ENCODE data around the gene HMGN4.

Gene HMGN4

GRCh38 chr6:26537846-26538571, at the start of gene HMGN4:
HMGN4 (plus strand) TSS chr6:26538366; CDS start chr6:26545207, 6,841 bp downstream.
- Histone ChIP-seq H3K9ac (ENCODE audit: low read length) (peak within 1 kb of the TSS; percentile 90), H3K4me3 (ENCODE audit: low read length) (peak within 1 kb of the TSS; percentile 82), H3K36me3 (ENCODE audit: control insufficient read depth, insufficient read depth, low read length) (no peaks in the 10 kb centered on the region), H3K4me1 (ENCODE audit: control insufficient read depth, insufficient read depth, low read length) (peaks cover 16% of the 10 kb centered on the region), H3K27ac (ENCODE audit: low read depth, low read length) (peak within 1 kb of the TSS; percentile 97), H3K27me3 (ENCODE audit: control insufficient read depth, insufficient read depth, low read length) (no peaks in the 10 kb centered on the region)

DNA sequence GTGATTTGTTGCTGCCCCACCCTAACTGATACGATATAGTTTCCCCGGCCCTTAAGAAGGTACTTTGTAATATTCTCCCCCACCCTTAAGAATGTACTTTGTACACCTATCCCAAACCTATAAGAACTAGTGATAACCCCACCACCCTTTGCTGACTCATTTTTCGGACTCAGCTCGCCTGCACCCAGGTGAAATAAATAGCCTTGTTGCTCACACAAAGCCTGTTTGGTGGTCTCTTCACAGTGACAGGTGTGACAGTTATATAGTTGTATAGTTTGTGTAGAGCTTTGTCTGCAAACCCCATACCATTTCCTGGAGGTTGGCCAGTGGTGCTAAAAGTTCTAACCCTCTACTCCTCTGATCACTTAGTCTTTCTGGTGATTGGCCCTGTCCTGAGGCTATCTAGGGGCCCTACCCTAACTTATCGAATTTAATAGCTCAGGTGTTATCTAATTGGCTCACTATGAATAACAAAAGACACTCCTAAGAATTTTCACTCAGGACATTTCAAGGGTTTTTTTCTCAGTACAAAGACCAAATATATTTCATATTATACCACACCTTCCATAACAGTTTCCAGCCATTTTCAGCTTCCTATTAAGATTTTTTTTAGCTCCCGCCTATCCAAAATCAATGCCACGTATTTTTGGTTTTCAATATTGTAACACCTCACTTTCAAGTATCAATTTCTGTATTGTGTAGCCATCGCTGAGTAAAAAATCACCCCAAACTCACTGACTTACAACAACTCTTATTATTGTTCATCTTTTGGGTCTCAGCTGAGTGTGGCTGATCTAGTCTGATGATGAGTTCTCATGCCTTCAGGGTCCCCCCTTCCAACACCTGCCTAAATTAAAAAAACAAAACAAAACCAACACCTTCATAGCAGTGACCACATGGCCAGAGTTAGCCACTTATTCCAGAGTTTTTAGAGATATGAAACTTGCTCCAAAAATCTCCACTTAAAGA, 47.9 kb upstream of the HMGN4 start:
- no peak overlapping the region for H3K27ac ChIP-seq (ENCODE audit: low read depth, low read length)
- no peaks in the 10 kb centered on the region for H3K36me3 ChIP-seq (ENCODE audit: control insufficient read depth, insufficient read depth, low read length)
- H3K27me3 ChIP-seq (ENCODE audit: control insufficient read depth, insufficient read depth, low read length), result no peaks in the 10 kb centered on the region
- no peak overlapping the region for H3K9ac ChIP-seq (ENCODE audit: low read length)
- no peaks in the 10 kb centered on the region for H3K4me1 ChIP-seq (ENCODE audit: control insufficient read depth, insufficient read depth, low read length)
- H3K4me3 ChIP-seq (ENCODE audit: low read length), result no peak overlapping the region

DNA sequence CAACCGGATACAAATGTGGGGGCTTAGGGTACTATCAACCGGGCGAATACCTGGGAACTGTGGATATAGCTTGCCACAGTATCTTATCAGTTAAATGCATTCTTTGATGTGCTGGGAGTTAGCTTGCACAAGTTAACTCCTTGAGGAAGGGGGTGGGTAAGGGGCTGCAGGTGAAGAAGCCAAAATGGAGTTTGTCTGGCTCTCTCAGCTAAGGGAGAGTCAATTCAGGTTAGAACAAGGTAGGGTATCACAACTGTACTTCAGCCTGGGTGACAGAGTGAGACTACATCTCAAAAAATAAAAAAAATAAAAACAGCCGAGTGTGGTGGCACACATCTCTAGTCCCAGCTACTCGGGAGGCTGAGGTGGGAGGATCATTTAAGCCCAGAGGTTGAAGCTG, 46.6 kb upstream of the HMGN4 start:
- Histone ChIP-seq H3K27me3 (ENCODE audit: control insufficient read depth, insufficient read depth, low read length) (no peaks in the 10 kb centered on the region), H3K27ac (ENCODE audit: low read depth, low read length) (no peak overlapping the region), H3K4me3 (ENCODE audit: low read length) (no peak overlapping the region), H3K36me3 (ENCODE audit: control insufficient read depth, insufficient read depth, low read length) (no peaks in the 10 kb centered on the region), H3K4me1 (ENCODE audit: control insufficient read depth, insufficient read depth, low read length) (no peaks in the 10 kb centered on the region), H3K9ac (ENCODE audit: low read length) (no peak overlapping the region)

DNA sequence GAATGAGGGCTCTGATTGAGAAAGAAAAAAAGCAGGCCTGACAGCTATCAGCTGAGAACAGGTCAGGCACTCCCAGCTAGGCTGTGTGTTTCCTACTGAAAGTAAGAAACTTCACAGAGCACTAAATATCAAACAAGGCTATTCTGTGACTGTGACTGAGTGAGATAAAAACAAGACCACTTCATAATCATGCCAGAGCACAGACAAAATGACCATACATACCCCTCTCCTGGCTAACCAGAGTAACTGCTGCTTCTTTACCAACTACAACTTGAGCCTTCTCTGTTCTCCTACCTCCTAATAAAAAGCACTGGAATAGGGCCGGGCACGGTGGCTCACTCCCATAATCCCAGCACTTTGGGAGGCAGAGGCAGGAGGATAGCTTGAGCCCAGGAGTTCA, 44.9 kb upstream of the HMGN4 start:
- Histone ChIP-seq H3K9ac (ENCODE audit: low read length) (no peak overlapping the region), H3K4me3 (ENCODE audit: low read length) (no peak overlapping the region), H3K27ac (ENCODE audit: low read depth, low read length) (no peak overlapping the region), H3K27me3 (ENCODE audit: control insufficient read depth, insufficient read depth, low read length) (no peaks in the 10 kb centered on the region), H3K4me1 (ENCODE audit: control insufficient read depth, insufficient read depth, low read length) (no peaks in the 10 kb centered on the region), H3K36me3 (ENCODE audit: control insufficient read depth, insufficient read depth, low read length) (no peaks in the 10 kb centered on the region)

- no peak overlapping the region for H3K27ac ChIP-seq (ENCODE audit: low read depth, low read length)
- H3K27me3 ChIP-seq (ENCODE audit: control insufficient read depth, insufficient read depth, low read length), result no peaks in the 10 kb centered on the region
- no peak overlapping the region for H3K4me3 ChIP-seq (ENCODE audit: low read length)
- H3K36me3 ChIP-seq (ENCODE audit: control insufficient read depth, insufficient read depth, low read length), result no peaks in the 10 kb centered on the region
- no peaks in the 10 kb centered on the region for H3K4me1 ChIP-seq (ENCODE audit: control insufficient read depth, insufficient read depth, low read length)
- H3K9ac ChIP-seq (ENCODE audit: low read length), result no peak overlapping the region
Measured at GRCh38 chr6:26494117-26494516, 44.0 kb upstream of the HMGN4 start.

- no peak overlapping the region for H3K27ac ChIP-seq (ENCODE audit: low read depth, low read length)
- no peak overlapping the region for H3K4me3 ChIP-seq (ENCODE audit: low read length)
- no peak overlapping the region for H3K9ac ChIP-seq (ENCODE audit: low read length)
- no peaks in the 10 kb centered on the region for H3K36me3 ChIP-seq (ENCODE audit: control insufficient read depth, insufficient read depth, low read length)
- no peaks in the 10 kb centered on the region for H3K27me3 ChIP-seq (ENCODE audit: control insufficient read depth, insufficient read depth, low read length)
- no peaks in the 10 kb centered on the region for H3K4me1 ChIP-seq (ENCODE audit: control insufficient read depth, insufficient read depth, low read length)
Measured at GRCh38 chr6:26495281-26495680, 42.9 kb upstream of the HMGN4 start.

DNA sequence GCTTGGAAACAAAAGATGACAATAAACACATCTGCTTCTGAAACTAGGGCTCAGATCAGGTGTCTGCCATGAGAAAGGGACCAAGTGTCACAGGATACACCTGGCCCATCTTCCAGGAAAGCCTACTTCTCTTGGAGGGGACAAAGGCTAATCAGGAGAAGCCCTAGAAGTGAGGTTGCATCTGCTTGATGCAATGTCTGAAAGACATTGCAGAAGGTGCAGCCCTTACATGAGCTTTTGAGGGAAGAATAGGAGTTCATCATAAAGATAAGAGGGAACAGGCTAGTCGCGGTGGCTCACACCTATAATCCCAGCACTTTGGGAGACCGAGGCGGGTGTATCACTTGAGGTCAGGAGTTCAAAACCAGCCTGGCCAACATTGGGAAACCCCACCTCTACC, 40.6 kb upstream of the HMGN4 start:
- no peaks in the 10 kb centered on the region for H3K36me3 ChIP-seq (ENCODE audit: control insufficient read depth, insufficient read depth, low read length)
- H3K4me3 ChIP-seq (ENCODE audit: low read length), result no peak overlapping the region
- H3K27me3 ChIP-seq (ENCODE audit: control insufficient read depth, insufficient read depth, low read length), result peaks cover 10% of the 10 kb centered on the region
- no peaks in the 10 kb centered on the region for H3K4me1 ChIP-seq (ENCODE audit: control insufficient read depth, insufficient read depth, low read length)
- no peak overlapping the region for H3K27ac ChIP-seq (ENCODE audit: low read depth, low read length)
- H3K9ac ChIP-seq (ENCODE audit: low read length), result no peak overlapping the region

- Histone ChIP-seq H3K4me1 (ENCODE audit: control insufficient read depth, insufficient read depth, low read length) (no peaks in the 10 kb centered on the region), H3K27ac (ENCODE audit: low read depth, low read length) (no peak within 1 kb of the TSS), H3K9ac (ENCODE audit: low read length) (no peak within 1 kb of the TSS), H3K4me3 (ENCODE audit: low read length) (no peak within 1 kb of the TSS), H3K36me3 (ENCODE audit: control insufficient read depth, insufficient read depth, low read length) (no peaks in the 10 kb centered on the region), H3K27me3 (ENCODE audit: control insufficient read depth, insufficient read depth, low read length) (peaks cover 13% of the 10 kb centered on the region)
Measured at GRCh38 chr6:26500102-26500501, 38.1 kb upstream of the HMGN4 start, which contains the start of gene BTN1A1. BTN1A1 (plus strand) TSS chr6:26500303; CDS start chr6:26501287, 984 bp downstream.

- H3K4me1 ChIP-seq (ENCODE audit: control insufficient read depth, insufficient read depth, low read length), result no peaks in the 10 kb centered on the region
- peaks cover 13% of the 10 kb centered on the region for H3K27me3 ChIP-seq (ENCODE audit: control insufficient read depth, insufficient read depth, low read length)
- H3K27ac ChIP-seq (ENCODE audit: low read depth, low read length), result no peak overlapping the region
- H3K36me3 ChIP-seq (ENCODE audit: control insufficient read depth, insufficient read depth, low read length), result no peaks in the 10 kb centered on the region
- peak overlapping the region; percentile 63 for H3K4me3 ChIP-seq (ENCODE audit: low read length)
- H3K9ac ChIP-seq (ENCODE audit: low read length), result no peak overlapping the region
Measured at GRCh38 chr6:26501482-26501986, 36.6 kb upstream of the HMGN4 start.

GRCh38 chr6:26502165-26502564, 36.0 kb upstream of the HMGN4 start:
- Histone ChIP-seq H3K27me3 (ENCODE audit: control insufficient read depth, insufficient read depth, low read length) (peaks cover 13% of the 10 kb centered on the region), H3K27ac (ENCODE audit: low read depth, low read length) (no peak overlapping the region), H3K9ac (ENCODE audit: low read length) (no peak overlapping the region), H3K4me3 (ENCODE audit: low read length) (no peak overlapping the region), H3K4me1 (ENCODE audit: control insufficient read depth, insufficient read depth, low read length) (no peaks in the 10 kb centered on the region), H3K36me3 (ENCODE audit: control insufficient read depth, insufficient read depth, low read length) (no peaks in the 10 kb centered on the region)

DNA sequence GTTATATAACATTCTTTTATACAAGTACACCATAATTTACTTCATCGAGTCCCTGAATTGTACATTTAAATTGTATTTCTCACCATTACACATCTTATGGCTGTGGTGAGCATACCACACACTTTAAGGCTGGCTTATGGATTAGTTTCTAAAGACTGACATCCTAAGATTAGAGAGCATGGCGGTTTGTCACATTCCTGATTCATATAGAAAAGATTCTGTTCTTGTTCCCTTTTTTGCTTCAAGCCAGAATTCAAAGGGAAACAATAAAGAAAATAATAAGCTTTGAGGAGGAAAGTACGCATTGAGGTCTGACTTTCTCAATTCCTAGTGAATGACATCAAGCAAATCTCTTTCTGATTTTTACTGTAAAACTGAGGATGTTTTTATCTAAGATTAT, 35.5 kb upstream of the HMGN4 start:
- H3K27ac ChIP-seq (ENCODE audit: low read depth, low read length), result no peak overlapping the region
- H3K4me3 ChIP-seq (ENCODE audit: low read length), result no peak overlapping the region
- peaks cover 13% of the 10 kb centered on the region for H3K27me3 ChIP-seq (ENCODE audit: control insufficient read depth, insufficient read depth, low read length)
- no peak overlapping the region for H3K9ac ChIP-seq (ENCODE audit: low read length)
- no peaks in the 10 kb centered on the region for H3K36me3 ChIP-seq (ENCODE audit: control insufficient read depth, insufficient read depth, low read length)
- H3K4me1 ChIP-seq (ENCODE audit: control insufficient read depth, insufficient read depth, low read length), result no peaks in the 10 kb centered on the region

DNA sequence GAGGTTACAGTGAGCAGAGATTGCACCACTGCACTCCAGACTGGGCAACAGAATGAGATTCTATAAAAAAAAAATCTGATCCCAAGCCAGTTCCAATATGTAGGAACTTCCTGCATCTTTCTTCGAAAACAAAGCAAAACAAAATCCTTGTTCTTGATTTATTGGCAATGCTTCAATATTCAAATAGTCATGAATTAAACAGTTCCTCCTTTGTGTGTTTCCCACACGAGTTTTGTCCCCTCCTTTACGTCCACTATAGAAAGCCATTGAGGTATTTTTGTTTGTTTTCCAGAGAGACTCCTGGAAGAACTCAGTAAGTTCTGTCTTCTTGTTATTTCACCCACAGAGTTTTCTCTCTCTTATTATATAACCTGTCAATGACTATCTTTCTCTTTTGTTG, 30.5 kb upstream of the HMGN4 start:
- Histone ChIP-seq H3K4me1 (ENCODE audit: control insufficient read depth, insufficient read depth, low read length) (no peaks in the 10 kb centered on the region), H3K27ac (ENCODE audit: low read depth, low read length) (no peak overlapping the region), H3K27me3 (ENCODE audit: control insufficient read depth, insufficient read depth, low read length) (peaks cover 3% of the 10 kb centered on the region), H3K4me3 (ENCODE audit: low read length) (no peak overlapping the region), H3K9ac (ENCODE audit: low read length) (no peak overlapping the region), H3K36me3 (ENCODE audit: control insufficient read depth, insufficient read depth, low read length) (no peaks in the 10 kb centered on the region)

All from rectal smooth muscle tissue (tissue), 1 donor.